KMS-11 (cell line): Measurements from ENCODE around the gene SERPINB8.

Experiments used
- H2AFZ ChIP-seq: fragments of 200-600 bp; sonication (generic); 2 replicates; pipeline ENCODE4 v1.6.1; 2016; ENCODE audit warnings: antibody characterized with exemption, mixed run types, low read depth
- H3K27ac ChIP-seq: fragments of 200-600 bp; sonication (generic); 2 replicates; pipeline ENCODE4 v1.6.1; 2016; ENCODE audit warnings: mild to moderate bottlenecking, mixed run types
- H3K27me3 ChIP-seq: fragments of 200-600 bp; sonication (generic); 2 replicates; pipeline ENCODE4 v1.6.1; 2017; ENCODE audit warnings: mild to moderate bottlenecking, low read depth, mixed run types, moderate library complexity; ENCODE audit not compliant: insufficient read depth
- H3K36me3 ChIP-seq: fragments of 200-600 bp; sonication (generic); 2 replicates; pipeline ENCODE4 v1.6.1; 2017; ENCODE audit warnings: mild to moderate bottlenecking, mixed run types; ENCODE audit not compliant: insufficient read depth
- H3K4me1 ChIP-seq: fragments of 200-600 bp; sonication (generic); 2 replicates; pipeline ENCODE4 v1.6.1; 2016; ENCODE audit warnings: mild to moderate bottlenecking, low read depth, mixed run types; ENCODE audit not compliant: poor library complexity, severe bottlenecking
- H3K4me2 ChIP-seq: fragments of 200-600 bp; sonication (generic); 2 replicates; pipeline ENCODE4 v1.7.0; 2016; ENCODE audit warnings: mild to moderate bottlenecking, mixed run types
- H3K4me3 ChIP-seq: fragments of 200-600 bp; sonication (generic); IDR thresholded peaks from 2 replicates; pipeline ENCODE4 v1.6.1; 2017; ENCODE audit warnings: low read depth, low read length, mixed read lengths; ENCODE audit not compliant: insufficient read depth
- H3K79me2 ChIP-seq: fragments of 200-600 bp; sonication (generic); 2 replicates; pipeline ENCODE4 v1.6.1; 2016; ENCODE audit warnings: low read depth, mixed run types; ENCODE audit not compliant: insufficient read depth
- H3K9ac ChIP-seq: fragments of 200-600 bp; sonication (generic); 2 replicates; pipeline ENCODE4 v1.6.1; 2016; ENCODE audit warnings: mild to moderate bottlenecking, mixed run types
- H4K20me1 ChIP-seq: fragments of 200-600 bp; sonication (generic); 2 replicates; pipeline ENCODE4 v1.6.1; 2016; ENCODE audit warnings: mild to moderate bottlenecking, mixed run types; ENCODE audit not compliant: insufficient read depth
- CTCF ChIP-seq: fragments of 200-600 bp; sonication (generic); conservative IDR thresholded peaks from 2 replicates; pipeline ENCODE4 v1.6.1; 2017; ENCODE audit warnings: low read depth, mild to moderate bottlenecking, antibody characterized with exemption, low read length, moderate library complexity, mixed read lengths

Gene SERPINB8

GRCh38 chr18:64031411-64031810 is 61.5 kb downstream of the SERPINB8 start:
- Histone ChIP-seq H2AFZ (no peak overlapping the region), H3K27ac (no peak overlapping the region), H4K20me1 (no peaks in the 10 kb centered on the region), H3K4me3 (no peak overlapping the region), H3K79me2 (no peaks in the 10 kb centered on the region), H3K9ac (no peak overlapping the region), H3K36me3 (no peaks in the 10 kb centered on the region), H3K4me2 (no peak overlapping the region), H3K27me3 (no peaks in the 10 kb centered on the region), H3K4me1 (no peaks in the 10 kb centered on the region)
- no peak for TF ChIP-seq CTCF

DNA sequence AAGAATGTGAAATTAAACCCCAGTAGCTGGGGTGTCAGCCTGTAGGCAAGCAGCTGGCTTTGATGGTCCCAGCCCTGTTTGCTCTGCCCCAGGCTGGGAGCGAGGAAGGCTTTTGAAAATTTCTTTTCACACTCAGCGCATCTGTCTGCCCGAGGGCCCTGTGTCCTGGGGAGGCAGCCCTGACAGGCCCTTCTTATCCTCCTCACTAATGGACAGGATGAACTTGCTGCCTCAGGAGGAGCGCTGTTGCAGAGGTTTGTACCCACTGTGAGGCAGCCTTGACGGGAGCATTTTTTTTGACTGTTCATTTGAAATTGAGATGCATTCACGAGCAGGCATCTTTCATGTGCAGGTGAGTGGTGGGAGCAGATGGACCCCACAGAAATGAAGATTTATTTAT is 62.4 kb downstream of the SERPINB8 start:
- no peak for TF ChIP-seq CTCF
- H3K27me3 ChIP-seq = no peaks in the 10 kb centered on the region
- no peaks in the 10 kb centered on the region for H3K36me3 ChIP-seq
- H3K79me2 ChIP-seq = no peaks in the 10 kb centered on the region
- no peak overlapping the region for H3K4me2 ChIP-seq
- H3K27ac ChIP-seq = no peak overlapping the region
- no peak overlapping the region for H2AFZ ChIP-seq
- H3K9ac ChIP-seq = no peak overlapping the region
- H3K4me3 ChIP-seq = no peak overlapping the region
- no peaks in the 10 kb centered on the region for H4K20me1 ChIP-seq
- H3K4me1 ChIP-seq = no peaks in the 10 kb centered on the region

- no peaks in the 10 kb centered on the region for H3K36me3 ChIP-seq
- H2AFZ ChIP-seq = no peak overlapping the region
- no peak overlapping the region for H3K9ac ChIP-seq
- peak; percentile 92 for TF ChIP-seq CTCF
- no peaks in the 10 kb centered on the region for H3K27me3 ChIP-seq
- no peaks in the 10 kb centered on the region for H4K20me1 ChIP-seq
- no peak overlapping the region for H3K4me2 ChIP-seq
- no peaks in the 10 kb centered on the region for H3K4me1 ChIP-seq
- H3K27ac ChIP-seq = no peak overlapping the region
- no peaks in the 10 kb centered on the region for H3K79me2 ChIP-seq
- H3K4me3 ChIP-seq = no peak overlapping the region
These were observed 68.0 kb downstream of the SERPINB8 start for GRCh38 chr18:64037812-64038414.
